Astrocyte (in vitro differentiated cells and primary cell): ENCODE data around the gene MEP1B. TPM values are rescaled to one million over a fixed set of nuclear protein-coding genes. Genes with fewer than 3 reads are reported as not detected.

Source experiments
- DNase-seq: peaks from one replicate; pipeline ENCODE4 v3.0.0-alpha.2; 2010; ENCODE audit warnings: low read depth
- FAIRE-seq: peaks from 2 replicates; lab custom pipeline; 2011; peaks lifted over from hg19 to GRCh38; lab: Jason Lieb, UNC
- H2AFZ ChIP-seq: 2 replicates; pipeline ENCODE4 v1.6.0; 2012; ENCODE audit warnings: low read depth, low read length, inconsistent platforms
- H3K27ac ChIP-seq: 2 replicates; pipeline ENCODE4 v1.5.1; 2011; ENCODE audit warnings: low read depth, low read length, inconsistent platforms
- H3K27me3 ChIP-seq: 2 replicates; pipeline ENCODE4 v1.6.0; 2011; ENCODE audit warnings: low read length, inconsistent platforms; ENCODE audit not compliant: insufficient read depth
- H3K36me3 ChIP-seq: 2 replicates; pipeline ENCODE4 v1.5.1; 2011; ENCODE audit warnings: low read length, inconsistent platforms; ENCODE audit not compliant: insufficient read depth
- H3K4me1 ChIP-seq: 2 replicates; pipeline ENCODE4 v1.5.1; 2011; ENCODE audit warnings: low read length, inconsistent platforms; ENCODE audit not compliant: insufficient read depth
- H3K4me2 ChIP-seq: 2 replicates; pipeline ENCODE4 v1.6.0; 2012; ENCODE audit warnings: low read length, inconsistent platforms
- H3K4me3 ChIP-seq: 2 replicates; pipeline ENCODE4 v1.5.1; 2011; ENCODE audit warnings: low read depth, mild to moderate bottlenecking, low read length, inconsistent platforms; ENCODE audit not compliant: insufficient read depth
- H3K79me2 ChIP-seq: 2 replicates; pipeline ENCODE4 v1.6.0; 2012; ENCODE audit warnings: mild to moderate bottlenecking, low read length, inconsistent platforms; ENCODE audit not compliant: insufficient read depth
- H3K9ac ChIP-seq: 2 replicates; pipeline ENCODE4 v1.6.0; 2012; ENCODE audit warnings: mild to moderate bottlenecking, low read length, inconsistent platforms
- H3K9me3 ChIP-seq: 2 replicates; pipeline ENCODE4 v1.5.1; 2012; ENCODE audit warnings: low read depth, mild to moderate bottlenecking, low read length, inconsistent platforms; ENCODE audit not compliant: insufficient read depth
- H4K20me1 ChIP-seq: 2 replicates; pipeline ENCODE4 v1.6.0; 2012; ENCODE audit warnings: low read length, inconsistent platforms; ENCODE audit not compliant: insufficient read depth
- H3K27ac Mint-ChIP-seq: one replicate; pipeline ENCODE4 v1.8.0; 2021; ENCODE audit warnings: mild to moderate bottlenecking, mixed read lengths; ENCODE audit not compliant: unreplicated experiment
- H3K27me3 Mint-ChIP-seq: one replicate; pipeline ENCODE4 v1.8.0; 2021; ENCODE audit warnings: low read depth, mixed read lengths; ENCODE audit not compliant: unreplicated experiment
- H3K36me3 Mint-ChIP-seq: one replicate; pipeline ENCODE4 v1.8.0; 2021; ENCODE audit warnings: low read depth, mixed read lengths; ENCODE audit not compliant: unreplicated experiment
- H3K4me1 Mint-ChIP-seq: one replicate; pipeline ENCODE4 v1.8.0; 2021; ENCODE audit warnings: low read depth, mixed read lengths; ENCODE audit not compliant: unreplicated experiment
- H3K4me3 Mint-ChIP-seq: one replicate; pipeline ENCODE4 v1.8.0; 2021; ENCODE audit warnings: mild to moderate bottlenecking, moderate library complexity, mixed read lengths; ENCODE audit not compliant: unreplicated experiment
- H3K9me3 Mint-ChIP-seq: one replicate; pipeline ENCODE4 v1.8.0; 2021; ENCODE audit warnings: mild to moderate bottlenecking, mixed read lengths; ENCODE audit not compliant: unreplicated experiment
- EZH2 ChIP-seq: IDR thresholded peaks from 2 replicates; pipeline ENCODE4 v1.6.1; 2012; ENCODE audit warnings: mild to moderate bottlenecking, low read length, inconsistent platforms; ENCODE audit not compliant: insufficient read depth
- total RNA-seq: library from RNA; stranded (reverse); gene quantifications from 2 replicates; pipeline ENCODE4 v1.2.1, GENCODE V29; 2021
- TF ChIP-seq, protein P1 (sequence below): IDR thresholded peaks from 2 replicates; pipeline ENCODE4 v1.5.1; 2011; ENCODE audit warnings: low read depth, mild to moderate bottlenecking, inconsistent platforms, low read length, moderate library complexity; ENCODE audit not compliant: insufficient read depth

The MEP1B gene
- total RNA-seq, 1 donor from 2014 or later = not detected

DNA sequence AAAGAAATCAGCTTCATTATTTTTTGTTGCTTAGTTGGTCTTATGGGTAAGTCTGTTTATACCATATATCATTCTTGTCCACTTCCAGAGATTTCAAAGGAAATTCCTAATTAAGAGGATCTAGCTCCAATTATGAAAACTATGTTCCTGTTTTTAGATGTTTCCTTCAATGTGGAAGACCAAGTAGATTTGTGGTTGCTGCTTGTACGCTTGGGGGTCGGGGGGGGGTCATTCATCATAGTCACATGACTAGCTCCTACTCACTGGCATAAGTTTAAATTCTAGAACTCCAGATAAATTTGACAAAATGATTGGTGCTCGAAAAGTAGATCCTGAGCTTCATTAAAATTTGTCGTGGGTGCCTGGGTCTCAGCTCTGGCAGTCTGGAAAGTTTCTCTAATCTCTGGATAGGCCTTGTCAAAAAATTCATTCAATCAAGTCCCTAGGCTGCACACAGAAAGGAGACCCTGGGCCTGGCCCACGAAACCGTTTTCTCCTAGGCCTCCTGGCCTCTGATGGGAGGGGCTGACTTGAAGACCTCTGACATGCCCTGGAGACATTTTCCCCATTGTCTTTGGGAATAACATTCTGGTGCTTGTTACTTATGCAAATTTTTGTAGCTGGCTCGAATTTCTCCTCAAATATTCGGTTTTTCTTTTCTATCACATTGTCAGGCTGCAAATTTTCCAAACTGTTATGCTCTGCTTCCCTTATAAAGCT is 62.5 kb downstream of the MEP1B start:
- FAIRE-seq = no peak
- Histone ChIP-seq H4K20me1 (no peaks in the 10 kb centered on the region), H3K4me1 (no peaks in the 10 kb centered on the region), H3K9me3 (no peaks in the 10 kb centered on the region), H3K9ac (no peak overlapping the region), H3K36me3 (no peaks in the 10 kb centered on the region), H3K27me3 (no peaks in the 10 kb centered on the region), H3K4me2 (no peak overlapping the region), H3K27ac (no peak overlapping the region), H3K4me3 (no peak overlapping the region), H3K79me2 (no peaks in the 10 kb centered on the region), H2AFZ (no peak overlapping the region)
- no peaks in the 10 kb centered on the region for H3K9me3 Mint-ChIP-seq
- H3K4me3 Mint-ChIP-seq = no peak overlapping the region
- H3K27ac Mint-ChIP-seq = no peak overlapping the region
- no peak for TF ChIP-seq EZH2
- TF ChIP-seq, protein P1, sequence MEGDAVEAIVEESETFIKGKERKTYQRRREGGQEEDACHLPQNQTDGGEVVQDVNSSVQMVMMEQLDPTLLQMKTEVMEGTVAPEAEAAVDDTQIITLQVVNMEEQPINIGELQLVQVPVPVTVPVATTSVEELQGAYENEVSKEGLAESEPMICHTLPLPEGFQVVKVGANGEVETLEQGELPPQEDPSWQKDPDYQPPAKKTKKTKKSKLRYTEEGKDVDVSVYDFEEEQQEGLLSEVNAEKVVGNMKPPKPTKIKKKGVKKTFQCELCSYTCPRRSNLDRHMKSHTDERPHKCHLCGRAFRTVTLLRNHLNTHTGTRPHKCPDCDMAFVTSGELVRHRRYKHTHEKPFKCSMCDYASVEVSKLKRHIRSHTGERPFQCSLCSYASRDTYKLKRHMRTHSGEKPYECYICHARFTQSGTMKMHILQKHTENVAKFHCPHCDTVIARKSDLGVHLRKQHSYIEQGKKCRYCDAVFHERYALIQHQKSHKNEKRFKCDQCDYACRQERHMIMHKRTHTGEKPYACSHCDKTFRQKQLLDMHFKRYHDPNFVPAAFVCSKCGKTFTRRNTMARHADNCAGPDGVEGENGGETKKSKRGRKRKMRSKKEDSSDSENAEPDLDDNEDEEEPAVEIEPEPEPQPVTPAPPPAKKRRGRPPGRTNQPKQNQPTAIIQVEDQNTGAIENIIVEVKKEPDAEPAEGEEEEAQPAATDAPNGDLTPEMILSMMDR = no peak
- no peak for DNase-seq
- no peaks in the 10 kb centered on the region for H3K27me3 Mint-ChIP-seq
- H3K36me3 Mint-ChIP-seq = no peaks in the 10 kb centered on the region
- H3K4me1 Mint-ChIP-seq = no peaks in the 10 kb centered on the region

DNA sequence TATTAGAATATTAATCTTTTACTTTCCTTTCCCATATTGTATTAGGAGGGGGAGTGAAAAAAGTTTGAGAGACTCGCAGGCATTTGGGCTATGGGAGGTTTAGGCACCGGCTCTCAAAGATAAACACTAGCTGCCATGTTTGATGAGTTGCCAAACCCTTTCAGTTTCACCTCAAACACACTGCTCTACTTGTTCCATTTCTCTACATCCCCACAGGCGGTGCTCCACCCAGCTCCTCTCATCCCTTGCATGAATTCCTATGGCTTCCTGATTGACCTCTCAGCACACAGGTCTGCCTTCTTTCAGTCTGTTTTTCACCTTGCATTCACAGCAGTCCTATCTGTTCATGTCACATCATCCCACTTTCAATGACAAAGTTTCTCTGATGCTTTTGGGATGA is 65.7 kb downstream of the MEP1B start:
- no peak for FAIRE-seq
- no peaks in the 10 kb centered on the region for H3K4me1 ChIP-seq
- H3K9ac ChIP-seq = no peak overlapping the region
- H3K79me2 ChIP-seq = no peaks in the 10 kb centered on the region
- H3K4me3 Mint-ChIP-seq = no peak overlapping the region
- H3K4me3 ChIP-seq = no peak overlapping the region
- H3K27ac Mint-ChIP-seq = no peak overlapping the region
- no peaks in the 10 kb centered on the region for H4K20me1 ChIP-seq
- H3K36me3 ChIP-seq = no peaks in the 10 kb centered on the region
- TF ChIP-seq, protein P1 = no peak
- no peak for TF ChIP-seq EZH2
- no peak overlapping the region for H3K4me2 ChIP-seq
- no peaks in the 10 kb centered on the region for H3K27me3 Mint-ChIP-seq
- no peaks in the 10 kb centered on the region for H3K36me3 Mint-ChIP-seq
- no peaks in the 10 kb centered on the region for H3K9me3 ChIP-seq
- no peaks in the 10 kb centered on the region for H3K9me3 Mint-ChIP-seq
- H3K27ac ChIP-seq = no peak overlapping the region
- no peaks in the 10 kb centered on the region for H3K4me1 Mint-ChIP-seq
- no peaks in the 10 kb centered on the region for H3K27me3 ChIP-seq
- no peak overlapping the region for H2AFZ ChIP-seq
- no peak for DNase-seq

DNA sequence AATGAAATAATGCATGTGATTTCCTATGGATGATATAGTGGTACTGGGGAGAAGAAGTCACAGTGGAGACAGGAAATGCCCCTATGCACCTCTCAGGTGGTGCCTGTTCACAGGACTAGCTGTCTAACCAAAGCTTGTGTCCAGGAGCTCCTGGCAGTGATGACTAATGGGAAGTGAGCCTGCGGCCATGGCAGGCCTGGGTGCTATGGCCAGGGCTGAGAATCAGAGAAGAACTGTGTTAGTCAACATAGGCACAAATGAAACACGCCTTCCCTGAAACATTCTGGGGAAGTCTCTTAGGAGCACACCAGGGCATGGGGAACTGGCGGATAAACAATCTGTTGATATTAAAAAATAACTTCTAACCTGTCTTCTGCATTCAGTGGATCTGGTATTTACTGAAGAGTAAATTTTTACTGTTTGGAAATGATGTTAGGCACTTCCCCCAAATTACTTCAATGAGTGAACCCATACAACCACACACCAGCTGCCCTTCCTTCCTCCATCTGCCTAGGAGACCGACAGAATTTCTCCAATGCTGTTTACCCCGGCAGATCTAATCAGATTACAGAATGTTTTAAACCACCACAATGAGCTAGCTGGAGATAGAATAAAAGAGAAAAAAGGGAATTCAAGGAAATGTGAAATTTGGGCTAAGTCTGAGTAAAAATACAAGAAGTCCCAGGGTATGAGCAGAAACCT is 67.4 kb downstream of the MEP1B start:
- H2AFZ ChIP-seq = no peak overlapping the region
- FAIRE-seq (no peak), DNase-seq (no peak)
- Mint-ChIP-seq H3K27ac (no peak overlapping the region), H3K4me3 (no peak overlapping the region), H3K9me3 (peaks cover 5% of the 10 kb centered on the region), H3K36me3 (no peaks in the 10 kb centered on the region), H3K4me1 (no peaks in the 10 kb centered on the region), H3K27me3 (no peaks in the 10 kb centered on the region)
- no peak overlapping the region for H3K27ac ChIP-seq
- H3K4me2 ChIP-seq = no peak overlapping the region
- no peaks in the 10 kb centered on the region for H3K36me3 ChIP-seq
- TF ChIP-seq, protein P1 = no peak
- no peaks in the 10 kb centered on the region for H4K20me1 ChIP-seq
- no peaks in the 10 kb centered on the region for H3K4me1 ChIP-seq
- no peak overlapping the region for H3K4me3 ChIP-seq
- H3K9me3 ChIP-seq = no peaks in the 10 kb centered on the region
- H3K79me2 ChIP-seq = no peaks in the 10 kb centered on the region
- no peaks in the 10 kb centered on the region for H3K27me3 ChIP-seq
- no peak overlapping the region for H3K9ac ChIP-seq
